WERI-Rb-1 (cell line): ENCODE data around the gene ZNF532.
A peak's percentile ranks its signal among the peaks of the same experiment; 100 is the strongest.

Source experiments
- DNase-seq: peaks from one replicate; pipeline ENCODE4 v3.0.0-alpha.2; 2020
- H3K27ac ChIP-seq: fragments of 250-450 bp; sonication (Bioruptor Pico); 2 replicates; pipeline ENCODE4 v1.5.1; 2020; ENCODE audit warnings: mild to moderate bottlenecking, moderate library complexity
- H3K27me3 ChIP-seq: fragments of 250-450 bp; sonication (Bioruptor Pico); 2 replicates; pipeline ENCODE4 v1.5.1; 2021; ENCODE audit warnings: mild to moderate bottlenecking, low read depth, moderate library complexity; ENCODE audit not compliant: insufficient read depth, severe bottlenecking
- H3K36me3 ChIP-seq: fragments of 250-450 bp; sonication (Bioruptor Pico); 2 replicates; pipeline ENCODE4 v1.5.1; 2020; ENCODE audit warnings: mild to moderate bottlenecking, moderate library complexity
- H3K4me3 ChIP-seq: 2 replicates; pipeline ENCODE4 v1.5.1; 2011; ENCODE audit warnings: low read depth, mild to moderate bottlenecking, control low read depth, low read length
- H3K9me3 ChIP-seq: fragments of 250-450 bp; sonication (Bioruptor Pico); 2 replicates; pipeline ENCODE4 v1.5.1; 2021; ENCODE audit warnings: mild to moderate bottlenecking, moderate library complexity; ENCODE audit not compliant: severe bottlenecking
- TF ChIP-seq, protein P1 (sequence below): IDR thresholded peaks from 2 replicates; pipeline ENCODE4 v1.5.1; 2011; ENCODE audit warnings: low read depth, mild to moderate bottlenecking, control low read depth, inconsistent platforms, low read length

The ZNF532 gene

DNA sequence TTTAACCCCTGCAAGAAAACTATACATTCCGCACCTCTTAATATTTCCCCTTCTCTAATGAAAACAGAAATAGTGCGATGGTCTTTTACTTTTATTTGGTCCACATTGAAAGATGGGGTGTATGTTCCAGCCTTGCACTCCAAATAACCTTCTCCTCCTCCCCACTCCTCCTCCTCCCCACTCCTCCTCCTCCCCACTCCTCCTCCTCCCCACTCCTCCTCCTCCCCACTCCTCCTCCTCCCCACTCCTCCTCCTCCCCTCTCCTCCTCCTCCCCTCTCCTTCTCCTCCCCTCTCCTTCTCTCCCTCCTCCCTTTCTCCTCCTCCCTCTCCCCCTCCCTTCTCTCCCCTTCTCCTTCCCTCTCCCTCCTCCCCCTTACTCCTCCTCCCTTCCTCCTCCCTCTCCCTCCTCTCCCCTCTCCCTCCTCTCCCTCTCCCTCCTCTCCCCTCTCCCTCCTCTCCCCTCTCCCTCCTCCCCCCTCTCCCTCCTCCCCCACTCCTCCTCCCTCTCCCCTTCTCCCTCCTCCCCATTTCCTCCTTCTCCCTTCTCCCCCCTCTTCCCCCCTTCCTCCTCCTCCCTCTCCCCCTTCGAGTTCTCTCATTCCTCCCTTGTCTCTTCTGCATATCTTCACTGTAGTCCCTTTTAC is 70.4 kb downstream of the ZNF532 start:
- Histone ChIP-seq H3K36me3 (peaks cover 54% of the 10 kb centered on the region), H3K27me3 (no peaks in the 10 kb centered on the region), H3K27ac (peak overlapping the region; percentile 17; the same call in 1 of the 2 replicates), H3K4me3 (no peak overlapping the region), H3K9me3 (peaks cover 9% of the 10 kb centered on the region)
- TF ChIP-seq, protein P1, sequence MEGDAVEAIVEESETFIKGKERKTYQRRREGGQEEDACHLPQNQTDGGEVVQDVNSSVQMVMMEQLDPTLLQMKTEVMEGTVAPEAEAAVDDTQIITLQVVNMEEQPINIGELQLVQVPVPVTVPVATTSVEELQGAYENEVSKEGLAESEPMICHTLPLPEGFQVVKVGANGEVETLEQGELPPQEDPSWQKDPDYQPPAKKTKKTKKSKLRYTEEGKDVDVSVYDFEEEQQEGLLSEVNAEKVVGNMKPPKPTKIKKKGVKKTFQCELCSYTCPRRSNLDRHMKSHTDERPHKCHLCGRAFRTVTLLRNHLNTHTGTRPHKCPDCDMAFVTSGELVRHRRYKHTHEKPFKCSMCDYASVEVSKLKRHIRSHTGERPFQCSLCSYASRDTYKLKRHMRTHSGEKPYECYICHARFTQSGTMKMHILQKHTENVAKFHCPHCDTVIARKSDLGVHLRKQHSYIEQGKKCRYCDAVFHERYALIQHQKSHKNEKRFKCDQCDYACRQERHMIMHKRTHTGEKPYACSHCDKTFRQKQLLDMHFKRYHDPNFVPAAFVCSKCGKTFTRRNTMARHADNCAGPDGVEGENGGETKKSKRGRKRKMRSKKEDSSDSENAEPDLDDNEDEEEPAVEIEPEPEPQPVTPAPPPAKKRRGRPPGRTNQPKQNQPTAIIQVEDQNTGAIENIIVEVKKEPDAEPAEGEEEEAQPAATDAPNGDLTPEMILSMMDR, result no peak
- DNase-seq, result no peak

DNA sequence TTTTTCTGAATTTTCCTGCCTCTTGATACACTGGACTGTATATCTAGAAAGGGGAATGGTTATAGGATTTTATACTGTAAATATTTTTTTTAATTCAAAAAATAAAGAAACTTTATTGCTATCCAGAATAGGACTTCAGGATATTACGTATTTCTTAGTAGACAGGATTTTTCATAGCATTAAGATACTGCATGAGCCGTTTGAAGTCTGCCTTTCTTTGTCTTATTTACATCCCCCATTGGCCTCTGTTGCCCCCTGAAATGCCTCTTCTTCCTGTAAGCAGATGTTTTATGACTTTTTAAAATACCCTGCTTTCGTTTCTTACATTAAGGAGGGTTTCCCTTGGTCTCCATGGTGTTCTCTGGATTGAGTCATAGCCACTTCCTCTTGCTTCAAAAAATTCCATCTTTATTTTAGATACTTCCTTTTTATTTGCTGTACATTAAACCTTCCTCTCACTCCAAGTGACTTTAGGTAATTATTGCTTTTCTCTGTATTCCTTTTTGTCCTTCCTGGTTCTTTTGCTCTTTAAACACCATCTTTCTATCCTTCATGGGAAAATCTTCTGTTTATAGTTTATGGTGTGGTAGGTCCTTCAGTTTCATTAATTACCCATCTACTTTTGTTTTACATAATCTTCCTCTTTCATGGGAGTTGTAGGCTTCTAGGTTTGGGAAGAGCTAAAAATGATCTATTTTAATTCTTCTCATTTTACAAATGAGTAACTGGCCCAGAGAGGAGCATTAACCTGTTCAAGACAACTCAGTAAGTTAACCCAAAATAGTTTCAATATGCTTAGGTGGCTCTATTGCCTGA is 72.6 kb downstream of the ZNF532 start:
- Histone ChIP-seq H3K27ac (no peak overlapping the region), H3K9me3 (peaks cover 13% of the 10 kb centered on the region), H3K4me3 (no peak overlapping the region), H3K36me3 (peaks cover 60% of the 10 kb centered on the region), H3K27me3 (no peaks in the 10 kb centered on the region)
- TF ChIP-seq, protein P1, result no peak
- no peak for DNase-seq

DNA sequence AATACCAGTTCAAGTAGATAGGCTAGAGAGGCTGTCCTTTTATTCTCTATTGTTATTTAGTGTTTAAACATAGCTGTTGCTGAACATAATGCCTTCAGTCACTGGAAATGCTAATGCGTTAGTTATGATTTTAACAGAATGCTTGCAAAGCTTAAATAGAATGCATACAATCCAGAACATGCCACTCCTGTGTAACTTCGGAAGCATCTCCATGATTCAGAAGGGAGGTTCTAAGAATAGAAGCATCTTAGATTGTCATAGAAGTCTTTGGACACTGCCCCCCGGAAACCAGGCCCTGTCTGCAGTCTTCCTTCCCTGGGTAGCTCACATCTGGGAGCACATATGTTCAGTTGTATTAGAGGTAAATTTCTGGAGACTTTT is 73.2 kb downstream of the ZNF532 start:
- no peak for DNase-seq
- Histone ChIP-seq H3K27ac (no peak overlapping the region), H3K9me3 (peaks cover 13% of the 10 kb centered on the region), H3K27me3 (no peaks in the 10 kb centered on the region), H3K4me3 (no peak overlapping the region), H3K36me3 (peaks cover 62% of the 10 kb centered on the region)
- TF ChIP-seq, protein P1, result no peak

DNA sequence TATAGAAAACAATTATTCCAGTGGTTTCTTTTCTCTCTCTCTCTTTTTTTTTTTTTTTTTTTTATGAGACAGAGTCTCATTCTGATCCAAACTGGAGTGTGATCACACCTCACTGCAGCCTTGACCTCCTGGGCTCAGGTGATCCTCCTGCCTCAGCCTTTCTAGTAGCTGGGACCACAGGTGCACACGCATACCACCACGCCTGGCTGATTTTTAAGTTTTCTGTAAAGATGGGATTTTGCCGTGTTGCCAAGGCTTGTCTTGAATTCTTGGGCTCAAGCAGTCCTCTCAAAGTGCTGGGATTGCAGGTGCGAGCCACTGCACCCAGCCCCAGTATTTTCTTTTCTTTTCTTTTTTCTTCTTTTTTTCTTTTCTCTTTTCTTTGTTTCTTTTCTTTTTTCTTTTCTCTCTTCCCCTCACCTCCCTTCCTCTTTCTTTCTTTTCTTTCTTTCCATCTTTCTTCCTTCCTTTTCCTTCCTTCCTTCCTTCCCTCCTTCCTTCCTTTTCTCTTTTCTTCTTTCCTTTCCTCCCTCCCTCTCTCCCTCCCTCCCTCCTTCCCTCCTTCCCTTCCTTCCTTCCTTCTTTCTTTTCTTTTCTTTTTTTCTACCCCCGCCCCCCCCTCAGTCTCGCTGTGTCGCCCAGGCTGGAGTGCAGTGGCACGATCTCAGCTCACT is 76.9 kb downstream of the ZNF532 start:
- TF ChIP-seq, protein P1, result no peak
- Histone ChIP-seq H3K27ac (no peak overlapping the region), H3K36me3 (peaks cover 66% of the 10 kb centered on the region), H3K4me3 (no peak overlapping the region), H3K27me3 (no peaks in the 10 kb centered on the region), H3K9me3 (peaks cover 13% of the 10 kb centered on the region)
- no peak for DNase-seq

DNA sequence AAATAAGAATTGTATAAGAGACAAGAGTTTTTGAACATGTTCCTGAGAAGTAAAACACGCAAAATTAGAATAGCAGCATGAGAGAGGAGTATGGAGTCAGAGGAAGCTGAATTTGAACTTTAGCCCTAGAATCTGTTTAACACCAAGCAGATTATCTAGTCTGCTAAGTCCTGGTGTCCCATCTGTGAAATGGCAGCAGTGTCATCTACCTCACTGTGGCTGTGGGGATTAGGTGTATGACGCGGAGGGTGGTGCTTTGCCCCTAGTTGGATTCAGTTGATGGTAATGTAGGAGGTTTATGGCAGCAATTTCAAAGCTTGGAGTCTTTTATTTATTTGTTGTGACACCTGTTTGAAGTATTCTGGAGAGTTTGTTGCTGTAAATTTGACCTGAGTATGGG is 79.2 kb downstream of the ZNF532 start:
- H3K36me3 ChIP-seq, result peaks cover 66% of the 10 kb centered on the region
- no peak overlapping the region for H3K4me3 ChIP-seq
- H3K9me3 ChIP-seq, result peaks cover 13% of the 10 kb centered on the region
- TF ChIP-seq, protein P1, result no peak
- peak overlapping the region; percentile 66 for H3K27ac ChIP-seq
- H3K27me3 ChIP-seq, result no peaks in the 10 kb centered on the region
- peak; percentile 85 for DNase-seq
